GM18499 (cell line): ENCODE results near the gene SSX7.
"Not testable (repeated sequence)": the region's sequence is repeated elsewhere in the genome, so short reads cannot be mapped to it uniquely, and the experiment has no call there.

ENCODE experiments used
- ATAC-seq: cut with Tn5 transposase; IDR thresholded peaks from one replicate; pipeline ENCODE4 v1.9.1; 2021; ENCODE audit warnings: moderate number of reproducible peaks; ENCODE audit not compliant: insufficient read depth, unreplicated experiment

Gene SSX7, protein sequence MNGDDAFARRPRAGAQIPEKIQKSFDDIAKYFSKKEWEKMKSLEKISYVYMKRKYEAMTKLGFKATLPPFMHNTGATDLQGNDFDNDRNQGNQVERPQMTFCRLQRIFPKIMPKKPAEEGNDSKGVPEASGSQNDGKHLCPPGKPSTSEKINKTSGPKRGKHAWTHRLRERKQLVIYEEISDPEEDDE

DNA sequence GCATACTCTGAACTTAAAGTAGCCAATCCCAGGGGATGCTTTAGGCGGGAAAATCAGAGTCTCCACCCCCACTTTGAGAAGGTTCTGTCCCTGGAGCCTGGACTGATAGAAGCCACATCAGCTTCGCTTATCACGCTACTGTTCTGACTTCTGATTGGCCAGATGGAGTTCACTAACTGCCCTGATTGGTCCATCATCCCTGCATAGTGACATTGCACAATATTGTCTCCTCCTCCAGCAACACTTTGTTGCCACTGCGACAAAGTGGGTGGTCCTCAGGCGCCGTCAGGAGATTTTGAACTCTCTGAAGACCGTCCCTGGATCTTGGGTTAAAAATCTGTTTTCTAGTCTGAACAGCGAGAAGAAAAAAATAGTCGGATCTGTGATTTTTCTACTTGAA is at the start of gene SSX7:
SSX7 (minus strand) TSS at position 101 of the 400 bp plus-strand sequence. CDS start 1,428 bp downstream, outside the sequence.
- ATAC-seq = not testable (repeated sequence)

DNA sequence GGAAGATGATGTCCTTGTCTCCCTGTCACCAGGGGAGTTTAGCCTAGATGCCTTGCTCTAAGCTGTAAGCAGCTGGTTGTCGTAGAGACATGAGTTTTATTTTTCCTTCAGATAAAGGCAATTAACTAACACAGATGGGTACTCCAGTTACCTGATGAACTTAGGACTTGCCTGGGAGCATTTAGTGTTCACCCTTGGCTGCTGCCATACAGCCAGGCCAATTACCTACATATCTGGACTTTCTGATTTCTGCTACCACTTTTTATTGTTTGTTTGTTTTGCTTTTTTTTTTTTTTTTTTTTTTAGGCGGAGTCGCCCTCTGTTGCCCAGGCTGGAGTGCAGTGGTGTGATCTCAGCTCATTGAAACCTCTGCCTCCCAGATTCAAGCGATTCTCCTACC is 37.3 kb upstream of the SSX7 start:
- ATAC-seq = not testable (repeated sequence)

DNA sequence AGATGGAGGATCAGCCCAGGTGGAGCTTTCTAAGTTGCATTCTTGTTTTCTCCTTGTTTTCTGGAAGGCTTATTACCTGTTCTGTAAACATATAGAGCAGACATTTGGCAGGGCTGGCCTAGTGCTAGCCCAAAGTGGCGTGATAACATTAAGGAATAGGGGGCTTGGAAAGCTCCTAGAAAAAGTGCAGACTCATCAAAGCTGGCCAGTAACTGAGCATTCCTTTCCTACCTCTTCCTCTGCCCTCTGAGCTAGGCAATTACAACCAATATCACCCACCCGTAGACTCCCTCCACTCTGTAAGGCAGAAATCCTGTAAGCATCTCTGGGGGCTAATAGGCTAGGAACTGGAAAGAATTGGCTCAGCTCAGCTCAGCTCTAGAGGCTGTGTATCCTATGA is 7.5 kb upstream of the SSX7 start:
- not testable (repeated sequence) for ATAC-seq

DNA sequence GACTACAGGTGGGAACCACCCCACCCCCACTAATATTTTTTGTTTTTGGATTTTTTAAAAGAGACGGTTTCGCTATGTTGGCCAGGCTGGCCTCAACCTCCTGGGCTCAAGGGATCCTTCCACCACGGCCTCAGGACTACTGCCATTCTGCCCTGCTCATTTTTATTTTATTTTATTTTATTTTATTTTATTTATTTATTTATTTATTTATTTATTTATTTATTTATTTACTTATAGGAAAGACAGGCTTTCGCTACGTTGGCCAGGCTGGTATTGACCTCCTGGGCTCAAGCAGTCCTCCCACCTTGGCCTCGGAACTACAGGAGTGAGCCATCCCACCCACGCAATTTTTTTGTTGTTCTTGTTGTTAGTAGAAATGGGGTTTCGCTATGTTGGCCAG is 775 bp upstream of the SSX7 start:
- not testable (repeated sequence) for ATAC-seq

DNA sequence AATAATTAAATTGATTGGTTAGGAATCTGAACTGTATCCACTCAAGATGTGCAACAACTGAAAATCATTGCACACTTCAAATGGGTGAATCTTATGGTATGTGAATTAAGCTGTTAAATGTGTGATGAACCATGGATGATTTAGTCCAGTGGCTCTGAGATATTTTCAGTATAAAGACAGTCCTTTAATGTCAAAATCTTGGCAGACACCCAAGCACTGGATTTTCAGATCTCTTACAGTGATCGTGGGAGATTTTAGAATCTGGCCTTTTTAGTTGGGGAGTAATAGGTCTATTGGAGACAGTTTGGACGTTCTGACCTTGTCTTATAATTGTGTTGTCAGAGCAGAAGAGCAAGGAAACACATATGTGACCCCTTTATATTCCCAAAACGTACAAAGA is 4.0 kb downstream of the SSX7 start:
- not testable (repeated sequence) for ATAC-seq

DNA sequence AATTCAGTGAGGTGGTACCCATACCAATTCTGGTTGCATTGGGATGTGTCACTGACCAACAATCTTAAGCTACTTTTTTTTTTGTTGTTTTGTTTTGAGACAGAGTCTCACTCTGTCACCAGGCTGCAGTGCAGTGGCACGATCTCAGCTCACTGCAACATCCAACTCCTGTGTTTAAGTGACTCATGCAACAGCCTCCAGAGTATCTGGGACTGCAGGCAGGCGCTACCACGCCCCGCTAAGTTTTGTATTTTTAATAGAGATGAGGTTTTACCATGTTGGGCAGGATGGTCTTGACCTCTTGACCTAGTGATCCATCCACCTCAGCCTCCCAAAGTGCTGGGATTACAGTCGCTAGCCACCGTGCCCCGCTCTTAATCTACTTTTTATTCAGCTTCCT is 5.7 kb downstream of the SSX7 start:
- ATAC-seq = not testable (repeated sequence)

DNA sequence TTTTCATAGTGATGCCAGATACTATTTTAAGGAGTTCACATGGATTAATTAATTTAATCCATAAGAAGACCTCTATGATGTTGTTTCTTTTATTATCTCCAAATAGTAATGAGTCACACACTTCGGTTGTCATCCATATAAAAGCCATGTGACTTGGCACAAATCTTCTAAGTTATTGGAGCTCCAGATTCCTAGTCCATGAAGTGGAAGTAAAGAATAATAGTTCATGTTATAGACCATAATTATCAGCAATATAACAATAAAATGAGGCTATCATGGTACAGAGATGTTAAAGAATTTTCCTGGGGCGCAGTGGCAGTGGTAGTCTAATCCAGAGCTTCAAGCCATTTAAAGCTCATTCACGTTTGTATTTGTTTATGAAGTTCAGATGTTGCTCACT is 26.2 kb downstream of the SSX7 start:
- not testable (repeated sequence) for ATAC-seq

DNA sequence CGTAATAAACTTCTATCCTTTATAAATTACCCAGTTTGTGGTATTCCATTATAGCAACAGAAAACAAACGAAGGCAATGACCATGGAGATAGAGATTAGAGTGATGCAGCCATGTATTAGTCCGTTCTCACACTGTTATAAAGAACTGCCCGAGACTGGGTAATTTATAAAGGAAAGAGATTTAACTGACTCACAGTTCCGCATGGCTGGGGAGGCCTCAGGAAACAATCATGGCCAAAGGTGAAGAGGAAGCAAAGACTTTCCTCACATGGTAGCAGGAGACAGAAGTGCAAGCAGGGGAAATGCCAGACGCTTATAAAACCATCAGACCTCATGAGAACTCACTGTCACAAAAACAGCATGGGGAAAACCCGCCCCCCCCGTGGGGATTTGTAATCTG is 34.0 kb downstream of the SSX7 start:
- ATAC-seq = not testable (repeated sequence)

DNA sequence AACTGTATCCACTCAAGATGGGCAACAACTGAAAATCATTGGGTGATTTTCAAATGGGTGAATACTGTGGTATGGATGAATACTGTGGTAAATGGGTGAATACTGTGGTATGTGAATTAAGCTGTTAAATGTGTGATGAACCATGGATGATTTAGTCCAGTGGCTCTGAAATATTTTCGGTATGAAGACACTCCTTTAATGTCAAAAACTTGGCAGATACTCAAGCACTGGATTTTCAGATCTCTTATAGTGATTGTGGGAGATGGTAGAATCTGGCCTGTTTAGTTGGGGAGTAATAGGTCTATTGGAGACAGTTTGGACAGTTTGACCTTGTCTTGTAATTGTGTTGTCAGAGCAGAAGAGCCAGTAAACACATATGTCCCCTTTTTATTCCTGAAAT is 45.7 kb downstream of the SSX7 start:
- ATAC-seq = no peak

DNA sequence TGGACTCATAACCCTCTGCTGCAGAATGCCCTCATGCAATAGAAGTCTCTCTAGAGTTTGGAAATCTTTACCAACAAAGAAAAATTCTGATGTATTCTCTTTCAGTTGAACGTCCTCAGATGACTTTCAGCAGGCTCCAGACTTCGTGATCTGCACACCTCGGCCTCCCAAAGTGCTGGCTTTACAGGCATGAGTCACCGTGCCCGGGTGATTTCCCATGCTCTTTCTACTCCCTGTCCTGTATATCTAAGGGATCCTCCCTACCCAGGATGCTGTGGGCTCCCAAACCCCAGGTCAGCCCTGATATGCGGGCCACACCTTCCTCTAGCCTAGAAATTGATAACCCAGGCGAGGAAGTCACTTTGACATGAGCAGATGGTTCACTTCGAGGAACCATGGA is 51.5 kb downstream of the SSX7 start:
- ATAC-seq = not testable (repeated sequence)

DNA sequence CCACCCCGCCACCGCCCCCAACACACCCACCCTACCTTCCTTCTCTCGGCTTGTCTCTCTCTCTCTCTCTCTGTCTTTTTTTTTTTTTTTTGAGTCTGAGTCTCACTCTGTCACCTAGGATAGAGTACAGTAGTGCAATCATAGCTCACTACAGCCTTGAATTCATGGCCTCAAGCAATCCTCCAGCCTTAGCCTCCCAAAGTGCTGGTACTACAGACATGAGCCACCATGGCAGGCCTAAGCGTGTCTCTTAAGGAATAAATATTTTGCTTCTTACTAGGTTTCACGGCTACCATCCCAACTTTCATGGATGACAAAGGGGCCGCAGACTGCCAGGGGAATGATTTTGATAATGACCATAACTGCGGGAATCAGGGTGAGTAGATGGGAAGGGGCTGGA is 55.8 kb downstream of the SSX7 start:
- no peak for ATAC-seq

DNA sequence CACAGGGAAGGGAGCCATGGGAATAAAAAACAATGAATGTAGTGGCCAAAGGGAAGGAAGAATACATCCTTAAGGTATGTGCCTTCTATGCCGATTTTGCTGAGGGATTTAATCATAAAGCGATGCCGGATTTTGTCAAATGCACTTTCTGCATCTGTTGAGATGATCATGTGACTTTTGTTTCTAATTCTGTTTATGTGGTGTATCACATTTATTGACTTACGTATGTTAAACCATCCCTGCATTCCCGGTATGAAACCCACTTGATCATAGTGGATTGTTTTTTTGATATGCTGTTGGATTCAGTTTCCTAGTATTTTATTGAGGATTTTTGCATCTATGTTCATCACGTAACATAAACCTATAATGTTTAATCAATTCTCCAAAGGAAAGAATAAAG is 60.0 kb downstream of the SSX7 start:
- no peak for ATAC-seq
